K562 (cell line): ENCODE results near the gene PPIF. TPM values are rescaled to one million over a fixed set of nuclear protein-coding genes. Genes with fewer than 3 reads are reported as not detected.
A peak's percentile ranks its signal among the peaks of the same experiment; 100 is the strongest.

Experiments used
- ATAC-seq: fragments of 200-7000 bp; cut with Tn5 transposase; 3 replicates; pipeline ENCODE4 v1.9.1; 2020; ENCODE audit warnings: moderate library complexity
- BruUV-seq: library from RNA; stranded (reverse); fragments of 400-500 nt; replicated peaks from 2 replicates; lab custom pipeline; 2021; lab: Mats Ljungman, UMichigan
- CTCF ChIA-PET: fragments of 300-600 bp; formaldehyde crosslinking; extraction: SDS; loops from one replicate; lab custom pipeline; 2021; ENCODE audit warnings: low intra/inter-chr PET ratio; lab: Yijun Ruan, JAX
- POLR2A ChIA-PET: fragments of 300-600, 350-650 bp; sonication (Branson Sonifier 250); formaldehyde crosslinking; extraction: SDS; loops from one replicate; lab custom pipeline; 2021; ENCODE audit warnings: antibody characterized with exemption, inconsistent platforms; lab: Yijun Ruan, JAX
- DNase-seq, 4 experiments: peaks; one replicate each; pipeline versions ENCODE4 v3.0.0 to v3.0.0-alpha.2; 2011 to 2018; ENCODE audit warnings: low spot score in 3 of 4, mixed read lengths in 3 of 4; ENCODE audit errors: extremely low read depth in 1 of 4
- FAIRE-seq: peaks from 2 replicates; lab custom pipeline; 2011; peaks lifted over from hg19 to GRCh38; lab: Jason Lieb, UNC
- H2AFZ ChIP-seq: 2 replicates; pipeline ENCODE4 v1.6.0; 2011; ENCODE audit warnings: low read depth, low read length, control low read depth, inconsistent platforms
- H3K27ac ChIP-seq: fragments of 200-600 bp; 3 replicates; pipeline ENCODE4 v1.8.0; 2011; ENCODE audit warnings: low read depth, mild to moderate bottlenecking, control low read depth, inconsistent platforms, low read length, moderate library complexity, mixed read lengths; ENCODE audit errors: extremely low read depth
- H3K27me3 ChIP-seq, 2 experiments: fragments of 300-600 bp in 1 of 2; 2 replicates in 1 of 2; 3 replicates in 1 of 2; pipeline versions ENCODE4 v1.6.0 to v1.8.0; 2011; ENCODE audit warnings: inconsistent platforms in 2 of 2, low read length in 2 of 2, mild to moderate bottlenecking in 1 of 2, mixed read lengths in 1 of 2, moderate library complexity in 1 of 2; ENCODE audit not compliant: control insufficient read depth in 2 of 2, insufficient read depth in 2 of 2
- H3K36me3 ChIP-seq: fragments of 300-600 bp; 3 replicates; pipeline ENCODE4 v1.8.0; 2011; ENCODE audit warnings: mild to moderate bottlenecking, low read length, inconsistent platforms; ENCODE audit not compliant: control insufficient read depth, insufficient read depth
- H3K4me1 ChIP-seq, 2 experiments: fragments of 200-600 bp in 1 of 2; replicated peaks in 1 of 2; 2 replicates in 1 of 2; 3 replicates in 1 of 2; pipeline versions ENCODE4 v1.5.1 to v1.8.0; 2011; ENCODE audit warnings: inconsistent platforms in 2 of 2, low read length in 2 of 2, mild to moderate bottlenecking in 1 of 2, mixed read lengths in 1 of 2, moderate library complexity in 1 of 2; ENCODE audit not compliant: control insufficient read depth in 2 of 2, insufficient read depth in 2 of 2
- H3K4me2 ChIP-seq: 2 replicates; pipeline ENCODE4 v1.6.1; 2011; ENCODE audit warnings: low read length, control low read depth, inconsistent platforms, mixed read lengths; ENCODE audit not compliant: insufficient read depth
- H3K4me3 ChIP-seq: fragments of 200-600 bp; sonication (generic), shearing (Covaris generic); 2 replicates; pipeline ENCODE4 v1.5.1; 2016; ENCODE audit warnings: control low read depth, inconsistent platforms
- H3K79me2 ChIP-seq: fragments of 200-600 bp; 3 replicates; pipeline ENCODE4 v1.8.0; 2011; ENCODE audit warnings: low read length, inconsistent platforms; ENCODE audit not compliant: control insufficient read depth, insufficient read depth
- H3K9ac ChIP-seq, 2 experiments: 2 replicates each; pipeline versions ENCODE4 v1.6.0 to v1.6.1; 2011; ENCODE audit warnings: low read depth in 2 of 2, low read length in 2 of 2, control low read depth in 1 of 2, inconsistent platforms in 1 of 2, mild to moderate bottlenecking in 1 of 2, mixed read lengths in 1 of 2; ENCODE audit not compliant: insufficient read depth in 1 of 2
- H3K9me1 ChIP-seq: one replicate; pipeline ENCODE4 v1.6.0; 2011; ENCODE audit warnings: inconsistent platforms, mild to moderate bottlenecking, low read length, moderate library complexity; ENCODE audit not compliant: control insufficient read depth, insufficient read depth
- H3K9me3 ChIP-seq: replicated peaks from 2 replicates; pipeline ENCODE4 v1.5.1; 2011; ENCODE audit warnings: low read depth, low read length, inconsistent platforms; ENCODE audit not compliant: control insufficient read depth, insufficient read depth
- H4K20me1 ChIP-seq: replicated peaks from 2 replicates; pipeline ENCODE4 v1.6.1; 2011; ENCODE audit warnings: low read length, inconsistent platforms, mixed read lengths; ENCODE audit not compliant: control insufficient read depth, insufficient read depth
- ASH1L ChIP-seq: fragments of 450-650 bp; IDR thresholded peaks from 2 replicates; pipeline ENCODE4 v1.6.1; 2018; ENCODE audit warnings: borderline replicate concordance, mild to moderate bottlenecking, low read depth; ENCODE audit not compliant: partially characterized antibody
- FOXO4 ChIP-seq: fragments of 450-650 bp; formaldehyde crosslinking; IDR thresholded peaks from 2 replicates; pipeline ENCODE4 v1.4.0; 2020; ENCODE audit warnings: mild to moderate bottlenecking, moderate library complexity
- MYNN ChIP-seq, 2 experiments: sonication (generic); formaldehyde crosslinking in 1 of 2; IDR thresholded peaks; 2 replicates each; pipeline versions ENCODE4 v1.5.0 to v1.6.1; 2016 to 2020; ENCODE audit warnings: antibody characterized with exemption in 1 of 2, missing genetic modification reagents in 1 of 2
- ZBTB1 ChIP-seq: sonication (generic); formaldehyde crosslinking; IDR thresholded peaks from 2 replicates; pipeline ENCODE4 v1.8.1; 2023; ENCODE audit warnings: missing genetic modification reagents, low read depth, mild to moderate bottlenecking, borderline replicate concordance
- ZKSCAN3 ChIP-seq: fragments of 250-450 bp; sonication (Bioruptor Pico); IDR thresholded peaks from 2 replicates; pipeline ENCODE4 v1.4.0; 2020
- WGBS: fragments of 100-300 bp; shearing (Covaris generic); methylation state at CpG from one replicate; pipeline ENCODE4 v1.1.6; 2016; ENCODE audit warnings: low coverage, mixed read lengths; ENCODE audit not compliant: insufficient coverage; ENCODE audit errors: missing lambda C conversion rate; 5-methylcytosine and 5-hydroxymethylcytosine counted together
- in situ Hi-C: fragments of 300-500 bp; cut with MboI; formaldehyde crosslinking; loops from 4 replicates; pipeline ENCODE4 v1.15.0; 2018; ENCODE audit warnings: inconsistent platforms, mixed read lengths
- intact Hi-C: fragments of 100-400 bp; cut with micrococcal nuclease; formaldehyde crosslinking; loops from 2 replicates; pipeline ENCODE4 v1.14.2; 2022
- polyA plus RNA-seq, 8 experiments: library from polyadenylated mRNA; depleted of rRNA in 4 of 8; stranded (reverse) in 5 of 8; unstranded in 3 of 8; fragments of >200 nt; fragmentation: Nextera tagmentation in 2 of 8; fragmentation: Illumina TruSeq in 1 of 8; extraction: Ambion mirVana in 2 of 8; extraction: Trizol in 1 of 8; gene quantifications; 2 replicates each; pipeline versions ENCODE4 v1.2.1 to v1.2.3, GENCODE V29; 2011 to 2014; ENCODE audit warnings: inconsistent platforms in 1 of 8, missing spikeins in 1 of 8
- total RNA-seq, 7 experiments: library from RNA; depleted of rRNA in 6 of 7; stranded (reverse); fragments of >200 nt in 6 of 7; fragmentation: Illumina TruSeq in 2 of 7; extraction: Trizol in 2 of 7; gene quantifications; 2 replicates each; pipeline versions ENCODE4 v1.2.1 to v1.2.3, GENCODE V29; 2011 to 2021; ENCODE audit warnings: low replicate concordance in 1 of 7
- TF ChIP-seq, protein P1 (sequence below): IDR thresholded peaks from 2 replicates; pipeline ENCODE4 v1.6.1; 2014; ENCODE audit warnings: antibody characterized with exemption
- TF ChIP-seq, protein P2 (sequence below): fragments of 250-450 bp; sonication (Bioruptor Pico); IDR thresholded peaks from 2 replicates; pipeline ENCODE4 v1.5.0; 2022; ENCODE audit warnings: mild to moderate bottlenecking

Gene PPIF
- total and polyA plus RNA-seq, 9 of the 15 experiments (the other 6 are each of a cell fraction or from before 2014, with no cell fraction given), result 40.9 to 287 (median 117) TPM

GRCh38 chr10:79357180-79357579 is 9.9 kb downstream of the PPIF start (continued):
- peak; percentile 27 for TF ChIP-seq ASH1L

DNA sequence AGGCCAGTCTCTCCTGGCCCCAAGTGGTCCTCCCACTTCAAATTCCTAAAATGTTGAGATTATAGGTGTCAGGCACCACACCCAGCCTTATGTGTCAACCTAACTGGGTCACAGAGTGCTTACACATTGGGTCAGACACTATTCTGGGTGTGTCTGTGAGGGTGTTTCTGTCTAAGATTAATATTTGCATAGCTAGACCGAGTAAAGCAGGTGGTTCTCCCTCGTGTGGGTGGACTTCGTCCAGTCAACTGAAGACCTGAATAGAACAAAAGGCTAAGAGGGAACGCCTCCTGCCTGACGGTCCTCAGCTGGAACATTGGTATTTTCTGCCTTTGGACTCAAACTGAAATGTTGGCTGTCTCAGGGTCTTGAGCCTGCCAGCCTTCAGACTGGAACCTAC is 11.5 kb downstream of the PPIF start:
- no peak overlapping the region for H3K4me2 ChIP-seq
- peak in 1 of 4 experiments; percentile 9 for DNase-seq

More for the DNA sequence above, 11.5 kb downstream of the PPIF start:
- Histone ChIP-seq H3K4me1 (no peaks in the 10 kb centered on the region; a peak in 1 of 5 replicates), H3K9ac (no peak overlapping the region), H3K9me1 (no peaks in the 10 kb centered on the region), H2AFZ (no peak overlapping the region), H3K79me2 (no peaks in the 10 kb centered on the region), H3K27ac (no peak overlapping the region), H4K20me1 (no peaks in the 10 kb centered on the region; the same call in 1 of the 2 replicates), H3K9me3 (no peaks in the 10 kb centered on the region), H3K4me3 (no peak overlapping the region), H3K27me3 (no peaks in the 10 kb centered on the region), H3K36me3 (peaks cover 21% of the 10 kb centered on the region)
- intact Hi-C loops, result no loop called here
- no peak for TF ChIP-seq FOXO4 (CRISPR knock-in tag)
- TF ChIP-seq MYNN (IDR thresholded peaks at IDR 0.05), result no peak
- TF ChIP-seq MYNN (CRISPR knock-in tag; IDR thresholded peaks at IDR 0.05), result no peak
- TF ChIP-seq, protein P1, sequence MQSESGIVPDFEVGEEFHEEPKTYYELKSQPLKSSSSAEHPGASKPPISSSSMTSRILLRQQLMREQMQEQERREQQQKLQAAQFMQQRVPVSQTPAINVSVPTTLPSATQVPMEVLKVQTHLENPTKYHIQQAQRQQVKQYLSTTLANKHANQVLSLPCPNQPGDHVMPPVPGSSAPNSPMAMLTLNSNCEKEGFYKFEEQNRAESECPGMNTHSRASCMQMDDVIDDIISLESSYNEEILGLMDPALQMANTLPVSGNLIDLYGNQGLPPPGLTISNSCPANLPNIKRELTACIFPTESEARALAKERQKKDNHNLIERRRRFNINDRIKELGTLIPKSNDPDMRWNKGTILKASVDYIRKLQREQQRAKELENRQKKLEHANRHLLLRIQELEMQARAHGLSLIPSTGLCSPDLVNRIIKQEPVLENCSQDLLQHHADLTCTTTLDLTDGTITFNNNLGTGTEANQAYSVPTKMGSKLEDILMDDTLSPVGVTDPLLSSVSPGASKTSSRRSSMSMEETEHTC, result no peak
- TF ChIP-seq ZBTB1 (CRISPR knock-in tag), result no peak
- TF ChIP-seq ZKSCAN3 (CRISPR knock-in tag), result no peak
- TF ChIP-seq, protein P2, sequence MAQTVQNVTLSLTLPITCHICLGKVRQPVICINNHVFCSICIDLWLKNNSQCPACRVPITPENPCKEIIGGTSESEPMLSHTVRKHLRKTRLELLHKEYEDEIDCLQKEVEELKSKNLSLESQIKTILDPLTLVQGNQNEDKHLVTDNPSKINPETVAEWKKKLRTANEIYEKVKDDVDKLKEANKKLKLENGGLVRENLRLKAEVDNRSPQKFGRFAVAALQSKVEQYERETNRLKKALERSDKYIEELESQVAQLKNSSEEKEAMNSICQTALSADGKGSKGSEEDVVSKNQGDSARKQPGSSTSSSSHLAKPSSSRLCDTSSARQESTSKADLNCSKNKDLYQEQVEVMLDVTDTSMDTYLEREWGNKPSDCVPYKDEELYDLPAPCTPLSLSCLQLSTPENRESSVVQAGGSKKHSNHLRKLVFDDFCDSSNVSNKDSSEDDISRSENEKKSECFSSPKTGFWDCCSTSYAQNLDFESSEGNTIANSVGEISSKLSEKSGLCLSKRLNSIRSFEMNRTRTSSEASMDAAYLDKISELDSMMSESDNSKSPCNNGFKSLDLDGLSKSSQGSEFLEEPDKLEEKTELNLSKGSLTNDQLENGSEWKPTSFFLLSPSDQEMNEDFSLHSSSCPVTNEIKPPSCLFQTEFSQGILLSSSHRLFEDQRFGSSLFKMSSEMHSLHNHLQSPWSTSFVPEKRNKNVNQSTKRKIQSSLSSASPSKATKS (CRISPR knock-in tag), result no peak
- FAIRE-seq, result no peak
- in situ Hi-C loops, result no loop called here
- no peak for ATAC-seq
- WGBS, result 47% methylated on average over 5 of the region's 5 CpGs
- CTCF ChIA-PET, result no interaction called here
- POLR2A ChIA-PET, result interaction anchor here (0.6 to 3.6 kb wide), 4 partner anchors 9 to 16 kb away, joined by 3 to 16 read pairs (median 4); no protein-coding TSS in a partner anchor
- no TSS peak for BruUV-seq
